B cell (primary cell): Measurements from ENCODE around the gene THAP9. TPM values are rescaled to one million over a fixed set of nuclear protein-coding genes. Genes with fewer than 3 reads are reported as not detected.

ENCODE experiments used
- ATAC-seq: fragments of 200-7000 bp; cut with Tn5 transposase; one replicate; pipeline ENCODE4 v1.10.0; 2021; ENCODE audit warnings: low read depth, mild to moderate bottlenecking, moderate number of reproducible peaks, moderate library complexity
- CTCF ChIA-PET: fragments of 350-600 bp; sonication (Branson Sonifier 250); formaldehyde crosslinking; loops from one replicate; lab custom pipeline; 2021; ENCODE audit warnings: antibody characterized with exemption, inconsistent platforms; lab: Charles Lee
- POLR2A ChIA-PET: fragments of 350-600 bp; sonication (Branson Sonifier 250); formaldehyde crosslinking; loops from one replicate; lab custom pipeline; 2021; ENCODE audit warnings: antibody characterized with exemption; lab: Charles Lee
- DNase-seq: peaks from one replicate; pipeline ENCODE4 v3.0.0; 2013
- H2AFZ ChIP-seq: 2 replicates; pipeline ENCODE4 v1.6.1; 2012; ENCODE audit warnings: mild to moderate bottlenecking, low read depth, low read length; ENCODE audit not compliant: insufficient read depth, poor library complexity, severe bottlenecking
- H3K27ac ChIP-seq, 2 donors: 1 replicate in 1 of 2; 2 replicates in 1 of 2; pipeline ENCODE4 v1.5.1; 2012 to 2013; ENCODE audit warnings: low read length in 2 of 2, mild to moderate bottlenecking in 2 of 2, moderate library complexity in 1 of 2
- H3K27me3 ChIP-seq, 4 experiments: fragments of 200-600 bp in 1 of 4; sonication (generic) in 1 of 4; replicated peaks in 1 of 4; 1 replicate in 2 of 4; 2 replicates in 2 of 4; pipeline versions ENCODE4 v1.6.1 to v1.7.0; 2013 to 2016; ENCODE audit warnings: low read length in 3 of 4, mild to moderate bottlenecking in 2 of 4, mixed read lengths in 1 of 4, moderate library complexity in 1 of 4; ENCODE audit not compliant: insufficient read depth in 4 of 4, control insufficient read depth in 3 of 4; ENCODE audit errors: control extremely low read depth in 1 of 4
- H3K36me3 ChIP-seq, 2 experiments: replicated peaks in 1 of 2; 1 replicate in 1 of 2; 2 replicates in 1 of 2; pipeline versions ENCODE4 v1.6.1 to v1.7.1; 2013; ENCODE audit warnings: low read length in 1 of 2; ENCODE audit not compliant: insufficient read depth in 2 of 2, control insufficient read depth in 1 of 2; ENCODE audit errors: control extremely low read depth in 1 of 2, extremely low read depth in 1 of 2
- H3K4me1 ChIP-seq, 2 donors: fragments of 200-600 bp in 1 of 2; sonication (generic) in 1 of 2; 1 replicate in 1 of 2; 2 replicates in 1 of 2; pipeline versions ENCODE4 v1.5.1 to v1.6.1; 2013 to 2017; ENCODE audit warnings: low read length in 2 of 2; ENCODE audit not compliant: control insufficient read depth in 2 of 2, insufficient read depth in 2 of 2
- H3K4me2 ChIP-seq: replicated peaks from 2 replicates; pipeline ENCODE3; 2012; ENCODE audit warnings: mild to moderate bottlenecking, low read depth, low read length; ENCODE audit not compliant: poor library complexity, severe bottlenecking
- H3K4me3 ChIP-seq, 5 experiments: fragments of 200-600 bp in 1 of 5; sonication (generic) in 1 of 5; 1 replicate in 3 of 5; 2 replicates in 2 of 5; pipeline versions ENCODE4 v1.5.1 to v1.7.0; 2011 to 2016; ENCODE audit warnings: low read length in 4 of 5, mild to moderate bottlenecking in 4 of 5, low read depth in 2 of 5, control low read depth in 1 of 5, moderate library complexity in 1 of 5; ENCODE audit not compliant: insufficient read depth in 1 of 5; ENCODE audit errors: control extremely low read depth in 1 of 5, extremely low read depth in 1 of 5
- H3K79me2 ChIP-seq: fragments of 200-600 bp; sonication (generic); one replicate; pipeline ENCODE4 v1.6.0; 2016; ENCODE audit warnings: low read length; ENCODE audit not compliant: control insufficient read depth, insufficient read depth
- H3K9ac ChIP-seq: fragments of 200-600 bp; sonication (generic); 2 replicates; pipeline ENCODE4 v1.6.1; 2017; ENCODE audit warnings: mild to moderate bottlenecking, low read length, moderate library complexity
- H3K9me3 ChIP-seq, 3 donors: one replicate each; pipeline versions ENCODE4 v1.6.1 to v1.7.1; 2013; ENCODE audit warnings: low read length in 2 of 3; ENCODE audit not compliant: control insufficient read depth in 2 of 3, insufficient read depth in 1 of 3; ENCODE audit errors: control extremely low read depth in 1 of 3
- H4K20me1 ChIP-seq: 2 replicates; pipeline ENCODE4 v1.6.0; 2012; ENCODE audit warnings: mild to moderate bottlenecking, low read length; ENCODE audit not compliant: insufficient read depth, control insufficient read depth, poor library complexity, severe bottlenecking
- H3K27ac Mint-ChIP-seq: one replicate; pipeline ENCODE4 v1.8.0; 2021; ENCODE audit warnings: mixed read lengths
- H3K27me3 Mint-ChIP-seq: one replicate; pipeline ENCODE4 v1.8.0; 2021; ENCODE audit warnings: mixed read lengths
- H3K4me1 Mint-ChIP-seq: one replicate; pipeline ENCODE4 v1.8.0; 2021; ENCODE audit warnings: mixed read lengths
- H3K4me3 Mint-ChIP-seq: one replicate; pipeline ENCODE4 v1.8.0; 2021; ENCODE audit warnings: mixed read lengths
- H3K9me3 Mint-ChIP-seq: one replicate; pipeline ENCODE4 v1.8.0; 2022; ENCODE audit warnings: mixed read lengths; ENCODE audit not compliant: insufficient read depth
- EZH2 ChIP-seq: IDR thresholded peaks from 2 replicates; pipeline ENCODE4 v1.6.1; 2012; ENCODE audit warnings: borderline replicate concordance, low read depth, mild to moderate bottlenecking, moderate library complexity, low read length; ENCODE audit not compliant: insufficient read depth, poor library complexity, severe bottlenecking
- WGBS: methylation state at CpG from one replicate; pipeline ENCODE4 v1.1.5; 2013; ENCODE audit warnings: missing lambda C conversion rate; ENCODE audit not compliant: insufficient coverage; 5-methylcytosine and 5-hydroxymethylcytosine counted together
- intact Hi-C: fragments of 100-400 bp; cut with micrococcal nuclease; formaldehyde crosslinking; loops from one replicate; pipeline ENCODE4 v1.10.0; 2022
- polyA plus RNA-seq: library from polyadenylated mRNA; depleted of rRNA; stranded (reverse); fragments of >200 nt; gene quantifications from 2 replicates; pipeline ENCODE4 v1.2.3, GENCODE V29; 2012
- total RNA-seq, 2 donors: library from RNA; stranded (reverse); fragments of 120-200 nt in 1 of 2; gene quantifications; 1 replicate in 1 of 2; 2 replicates in 1 of 2; pipeline versions ENCODE4 v1.2.3 to v1.2.4, GENCODE V29; 2013 to 2022
- TF ChIP-seq, protein P1 (sequence below): fragments of 200-600 bp; IDR thresholded peaks from one replicate; pipeline ENCODE4 v1.8.0; 2022; ENCODE audit warnings: antibody characterized with exemption, mild to moderate bottlenecking

THAP9 gene
- total and polyA plus RNA-seq, 2 donors (not counting 1 experiment from before 2014, with no cell fraction given): 2.0 to 6.8 TPM

DNA sequence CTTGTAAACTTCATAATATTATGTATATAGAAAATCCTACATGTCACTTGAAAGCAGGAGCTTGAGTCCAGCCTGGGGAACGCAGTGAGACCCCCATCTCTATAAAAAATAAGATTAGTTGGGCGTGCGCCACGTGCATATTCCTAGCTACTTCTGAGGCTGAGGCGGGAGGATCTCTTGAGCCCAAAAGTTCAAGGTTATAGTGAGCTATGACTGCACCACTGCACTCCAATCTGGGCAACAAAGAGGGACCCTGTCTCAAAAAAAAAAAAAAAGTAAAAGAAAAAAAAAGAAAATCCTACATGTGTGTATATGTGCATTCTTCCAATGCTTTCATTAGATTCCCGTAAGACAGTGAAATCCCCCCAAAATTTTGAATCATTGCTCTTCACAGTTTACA, 11.2 kb upstream of the THAP9 start:
- Mint-ChIP-seq H3K27ac (no peak overlapping the region), H3K9me3 (no peaks in the 10 kb centered on the region), H3K4me3 (no peak overlapping the region), H3K4me1 (peaks cover 47% of the 10 kb centered on the region), H3K27me3 (no peaks in the 10 kb centered on the region)
- Histone ChIP-seq H3K27ac (no peak overlapping the region), H2AFZ (no peak overlapping the region), H3K4me1 (peaks cover 17 to 18% of the 10 kb centered on the region in 2 donors), H3K79me2 (peaks cover 61% of the 10 kb centered on the region), H3K36me3 (peaks cover 9 to 11% of the 10 kb centered on the region in 2 experiments), H3K4me3 (peak overlapping the region in 1 of 5 experiments; percentile 90), H3K9me3 (no peaks in the 10 kb centered on the region), H3K4me2 (peak overlapping the region; percentile 80), H3K9ac (no peak overlapping the region), H3K27me3 (no peaks in the 10 kb centered on the region), H4K20me1 (peaks cover 25% of the 10 kb centered on the region)
- ChIA-PET CTCF (interaction anchor here (1.5 kb wide), 1 partner anchor 146 kb away, joined by 3 read pairs; the partner anchor contains the start of gene COPS4), POLR2A (interaction anchor here (0.9 kb wide), 1 partner anchor 460 kb away, joined by 5 read pairs; no protein-coding TSS in a partner anchor)
- no peak for ATAC-seq
- no CpG with 5 or more reads among the region's 6 CpGs for WGBS
- intact Hi-C loops: no loop called here
- TF ChIP-seq, protein P1, sequence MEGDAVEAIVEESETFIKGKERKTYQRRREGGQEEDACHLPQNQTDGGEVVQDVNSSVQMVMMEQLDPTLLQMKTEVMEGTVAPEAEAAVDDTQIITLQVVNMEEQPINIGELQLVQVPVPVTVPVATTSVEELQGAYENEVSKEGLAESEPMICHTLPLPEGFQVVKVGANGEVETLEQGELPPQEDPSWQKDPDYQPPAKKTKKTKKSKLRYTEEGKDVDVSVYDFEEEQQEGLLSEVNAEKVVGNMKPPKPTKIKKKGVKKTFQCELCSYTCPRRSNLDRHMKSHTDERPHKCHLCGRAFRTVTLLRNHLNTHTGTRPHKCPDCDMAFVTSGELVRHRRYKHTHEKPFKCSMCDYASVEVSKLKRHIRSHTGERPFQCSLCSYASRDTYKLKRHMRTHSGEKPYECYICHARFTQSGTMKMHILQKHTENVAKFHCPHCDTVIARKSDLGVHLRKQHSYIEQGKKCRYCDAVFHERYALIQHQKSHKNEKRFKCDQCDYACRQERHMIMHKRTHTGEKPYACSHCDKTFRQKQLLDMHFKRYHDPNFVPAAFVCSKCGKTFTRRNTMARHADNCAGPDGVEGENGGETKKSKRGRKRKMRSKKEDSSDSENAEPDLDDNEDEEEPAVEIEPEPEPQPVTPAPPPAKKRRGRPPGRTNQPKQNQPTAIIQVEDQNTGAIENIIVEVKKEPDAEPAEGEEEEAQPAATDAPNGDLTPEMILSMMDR: no peak
- TF ChIP-seq EZH2: no peak
- no peak for DNase-seq

DNA sequence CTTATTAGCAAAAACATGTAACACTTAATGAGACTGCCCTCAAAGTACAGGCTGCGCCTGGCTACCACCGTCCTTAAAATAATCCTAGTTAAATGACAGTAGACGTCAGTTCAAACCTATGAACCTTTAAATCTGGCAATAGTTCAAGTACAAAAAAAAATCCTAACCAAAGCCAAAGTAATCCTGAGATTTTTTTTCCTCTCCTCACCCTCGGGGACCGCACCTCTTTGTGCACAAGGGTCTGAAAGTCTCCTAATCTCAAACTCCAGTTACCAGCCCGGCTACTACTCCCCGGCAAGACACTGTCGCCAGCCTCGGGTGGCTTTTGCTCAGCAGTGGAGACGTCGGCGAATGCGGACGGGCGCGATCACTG, 10.0 kb upstream of the THAP9 start:
- ChIA-PET POLR2A (interaction anchor here (0.9 to 1.5 kb wide), 2 partner anchors 10 to 461 kb away, joined by 5 read pairs; partner anchors contain the start of gene THAP9), CTCF (no interaction called here)
- no peak for DNase-seq
- H3K27me3 ChIP-seq: no peaks in the 10 kb centered on the region
- peak overlapping the region; percentile 79 for H3K9ac ChIP-seq
- TF ChIP-seq, protein P1: no peak
- TF ChIP-seq EZH2: no peak
- Mint-ChIP-seq H3K4me3 (peak overlapping the region; percentile 92), H3K27ac (peak overlapping the region; percentile 97), H3K27me3 (no peaks in the 10 kb centered on the region), H3K9me3 (no peaks in the 10 kb centered on the region), H3K4me1 (peaks cover 41% of the 10 kb centered on the region)
- no peak for ATAC-seq
- peaks cover 17 to 18% of the 10 kb centered on the region in 2 donors for H3K4me1 ChIP-seq
- H3K79me2 ChIP-seq: peaks cover 54% of the 10 kb centered on the region
- H3K9me3 ChIP-seq: no peaks in the 10 kb centered on the region
- peaks cover 20% of the 10 kb centered on the region for H4K20me1 ChIP-seq
- peak overlapping the region; percentile 76 to 94 (median 85) for H3K4me3 ChIP-seq
- peaks cover 12 to 16% of the 10 kb centered on the region in 2 experiments for H3K36me3 ChIP-seq
- H3K27ac ChIP-seq: peak overlapping the region; percentile 87 to 93
- H3K4me2 ChIP-seq: peak overlapping the region; percentile 80
- peak overlapping the region; percentile 82 for H2AFZ ChIP-seq
- WGBS: 1% methylated on average over 16 of the region's 16 CpGs
- intact Hi-C loops: loop anchor here (2.0 to 10.0 kb wide), 2 partner anchors 564 to 594 kb away; partner anchors contain the start of genes ABRAXAS1 and HELQ
